Testis (tissue), 2 donors: Measurements from ENCODE around the gene SVBP.

Experiments
- POLR2A ChIP-seq: fragments of 450-650 bp; IDR thresholded peaks from one replicate; pipeline ENCODE4 v1.6.1; 2017; ENCODE audit warnings: antibody characterized with exemption, mild to moderate bottlenecking, moderate library complexity
- TF ChIP-seq, protein P1 (sequence below), 3 experiments: fragments of 450-650 bp in 2 of 3; fragments of 200-600 bp in 1 of 3; sonication (generic) in 1 of 3; IDR thresholded peaks; one replicate each; pipeline ENCODE4 v1.5.1; 2016 to 2019; ENCODE audit warnings: antibody characterized with exemption in 3 of 3, mild to moderate bottlenecking in 2 of 3, moderate library complexity in 1 of 3

DNA sequence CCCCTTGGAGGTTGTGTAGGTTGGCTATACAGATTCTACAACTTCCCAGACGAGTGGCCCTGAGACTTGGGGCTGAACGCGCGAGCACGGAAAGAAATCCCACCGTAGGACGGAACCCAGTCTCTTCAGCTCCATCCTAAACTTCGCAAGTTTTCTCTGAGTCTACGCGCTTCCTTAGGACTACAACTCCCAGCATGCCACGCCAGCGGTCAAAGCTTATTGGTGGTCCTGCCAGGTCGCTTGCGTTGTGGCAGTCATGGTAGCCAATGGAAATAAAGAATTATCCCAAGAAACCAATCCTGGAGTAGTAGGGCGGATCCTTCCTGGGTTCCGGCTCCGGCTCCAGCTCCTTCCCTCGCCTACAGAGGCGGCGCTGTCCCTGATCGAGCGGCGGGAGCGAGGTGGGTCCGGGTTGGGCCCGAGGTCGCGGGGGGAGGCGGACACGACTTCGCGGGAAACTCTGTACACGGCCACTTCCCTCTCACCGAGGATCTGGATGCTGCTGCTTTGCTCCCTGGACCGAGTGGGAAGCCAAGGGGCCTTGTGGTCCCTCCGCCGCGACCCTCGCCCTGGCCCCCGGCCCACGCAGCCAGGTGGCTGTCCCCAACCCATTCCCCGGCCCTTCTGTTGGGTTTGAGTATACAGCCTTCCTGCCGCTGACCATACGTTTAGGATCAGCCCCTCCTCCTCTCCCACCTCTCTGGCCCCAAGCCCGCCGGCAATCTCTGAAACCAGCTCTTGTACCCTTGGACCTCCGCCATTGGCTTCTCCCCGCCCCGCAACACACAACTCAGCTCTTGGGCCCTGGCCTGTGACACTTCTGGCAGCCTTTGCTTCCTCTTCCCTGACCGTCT is 29.3 kb upstream of the SVBP start, which contains the start of gene ZNF691:
- TF ChIP-seq, protein P1, sequence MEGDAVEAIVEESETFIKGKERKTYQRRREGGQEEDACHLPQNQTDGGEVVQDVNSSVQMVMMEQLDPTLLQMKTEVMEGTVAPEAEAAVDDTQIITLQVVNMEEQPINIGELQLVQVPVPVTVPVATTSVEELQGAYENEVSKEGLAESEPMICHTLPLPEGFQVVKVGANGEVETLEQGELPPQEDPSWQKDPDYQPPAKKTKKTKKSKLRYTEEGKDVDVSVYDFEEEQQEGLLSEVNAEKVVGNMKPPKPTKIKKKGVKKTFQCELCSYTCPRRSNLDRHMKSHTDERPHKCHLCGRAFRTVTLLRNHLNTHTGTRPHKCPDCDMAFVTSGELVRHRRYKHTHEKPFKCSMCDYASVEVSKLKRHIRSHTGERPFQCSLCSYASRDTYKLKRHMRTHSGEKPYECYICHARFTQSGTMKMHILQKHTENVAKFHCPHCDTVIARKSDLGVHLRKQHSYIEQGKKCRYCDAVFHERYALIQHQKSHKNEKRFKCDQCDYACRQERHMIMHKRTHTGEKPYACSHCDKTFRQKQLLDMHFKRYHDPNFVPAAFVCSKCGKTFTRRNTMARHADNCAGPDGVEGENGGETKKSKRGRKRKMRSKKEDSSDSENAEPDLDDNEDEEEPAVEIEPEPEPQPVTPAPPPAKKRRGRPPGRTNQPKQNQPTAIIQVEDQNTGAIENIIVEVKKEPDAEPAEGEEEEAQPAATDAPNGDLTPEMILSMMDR (IDR thresholded peaks at IDR 0.05), result peak in 1 of 3 experiments; percentile 14
- TF ChIP-seq POLR2A, result no peak
